A673 (cell line): ENCODE measurements around the gene TSPO.

ENCODE experiments used
- EZH2 ChIP-seq: fragments of 200-600 bp; sonication (generic); IDR thresholded peaks from 2 replicates; pipeline ENCODE4 v1.6.1; 2017; ENCODE audit warnings: borderline replicate concordance, low read depth, mild to moderate bottlenecking, mixed read lengths, antibody characterized with exemption, low read length; ENCODE audit not compliant: poor library complexity, severe bottlenecking
- TF ChIP-seq, protein P1 (sequence below): fragments of 300-800, 200-600 bp; sonication (generic); conservative IDR thresholded peaks from 2 replicates; pipeline ENCODE4 v1.5.1; 2017; ENCODE audit warnings: low read depth, mild to moderate bottlenecking, antibody characterized with exemption, low read length, moderate library complexity, mixed read lengths

DNA sequence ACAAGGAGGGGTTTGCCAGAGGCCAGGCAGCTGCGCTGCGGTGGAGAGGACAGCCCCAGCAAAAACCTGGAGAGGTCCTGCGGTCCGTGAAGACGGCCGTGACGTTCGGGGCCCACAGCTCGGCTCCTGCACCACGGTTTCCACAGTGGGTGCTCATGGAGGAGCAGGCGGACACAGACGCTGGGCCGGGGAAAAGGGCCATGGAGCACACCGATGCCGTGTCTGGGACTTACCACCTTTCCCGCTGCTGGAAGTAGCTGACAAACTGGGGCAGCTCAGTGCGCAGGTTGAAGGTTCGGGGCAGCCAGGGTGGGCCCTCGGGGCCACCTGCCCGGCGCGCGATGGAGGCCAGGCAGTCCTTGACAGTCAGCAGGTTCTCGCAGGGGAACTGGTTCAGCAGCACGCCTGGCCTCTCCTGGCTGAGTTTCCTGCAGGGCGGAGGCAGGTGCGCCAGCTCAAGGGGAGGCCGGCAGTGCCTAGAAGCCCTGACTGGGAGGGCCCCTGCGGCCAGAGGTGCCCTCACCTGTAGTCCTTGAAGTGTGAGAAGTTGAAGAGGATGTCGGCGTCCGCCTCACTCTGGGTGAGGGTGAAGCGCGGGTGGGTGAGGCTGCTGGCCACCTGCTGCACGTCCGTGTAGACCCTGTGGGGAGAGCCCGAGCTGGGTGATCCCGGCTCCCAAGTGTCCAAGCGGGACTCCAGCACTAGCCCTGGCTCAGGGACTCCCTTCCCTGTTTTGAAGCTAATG, 22.8 kb downstream of the TSPO start:
- TF ChIP-seq, protein P1, sequence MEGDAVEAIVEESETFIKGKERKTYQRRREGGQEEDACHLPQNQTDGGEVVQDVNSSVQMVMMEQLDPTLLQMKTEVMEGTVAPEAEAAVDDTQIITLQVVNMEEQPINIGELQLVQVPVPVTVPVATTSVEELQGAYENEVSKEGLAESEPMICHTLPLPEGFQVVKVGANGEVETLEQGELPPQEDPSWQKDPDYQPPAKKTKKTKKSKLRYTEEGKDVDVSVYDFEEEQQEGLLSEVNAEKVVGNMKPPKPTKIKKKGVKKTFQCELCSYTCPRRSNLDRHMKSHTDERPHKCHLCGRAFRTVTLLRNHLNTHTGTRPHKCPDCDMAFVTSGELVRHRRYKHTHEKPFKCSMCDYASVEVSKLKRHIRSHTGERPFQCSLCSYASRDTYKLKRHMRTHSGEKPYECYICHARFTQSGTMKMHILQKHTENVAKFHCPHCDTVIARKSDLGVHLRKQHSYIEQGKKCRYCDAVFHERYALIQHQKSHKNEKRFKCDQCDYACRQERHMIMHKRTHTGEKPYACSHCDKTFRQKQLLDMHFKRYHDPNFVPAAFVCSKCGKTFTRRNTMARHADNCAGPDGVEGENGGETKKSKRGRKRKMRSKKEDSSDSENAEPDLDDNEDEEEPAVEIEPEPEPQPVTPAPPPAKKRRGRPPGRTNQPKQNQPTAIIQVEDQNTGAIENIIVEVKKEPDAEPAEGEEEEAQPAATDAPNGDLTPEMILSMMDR: no peak
- TF ChIP-seq EZH2: no peak
